Measurements from ENCODE around the gene INSIG2.

The INSIG2 gene

DNA sequence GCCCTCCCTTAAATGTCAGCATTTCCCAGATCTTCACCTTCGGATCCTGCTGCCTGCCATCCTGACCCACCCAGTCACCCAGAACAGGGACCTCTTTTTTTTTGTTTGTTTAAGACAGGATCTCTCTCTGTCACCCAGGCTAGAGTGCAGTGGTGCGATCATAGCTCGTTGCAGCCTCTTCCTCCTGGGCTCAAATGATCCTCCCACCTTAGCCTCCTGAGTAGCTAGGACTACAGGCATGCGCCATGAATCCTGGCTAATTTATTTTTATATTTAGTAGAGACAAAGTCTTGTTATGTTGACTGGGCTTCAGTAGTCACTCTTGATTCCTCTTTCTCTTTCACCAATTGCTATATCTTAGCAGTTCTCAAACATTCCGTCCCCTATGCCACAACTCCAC, 39.0 kb downstream of the INSIG2 start:
- no peak for DNase-seq (ENCODE audit: low read depth in 2 of 2)

DNA sequence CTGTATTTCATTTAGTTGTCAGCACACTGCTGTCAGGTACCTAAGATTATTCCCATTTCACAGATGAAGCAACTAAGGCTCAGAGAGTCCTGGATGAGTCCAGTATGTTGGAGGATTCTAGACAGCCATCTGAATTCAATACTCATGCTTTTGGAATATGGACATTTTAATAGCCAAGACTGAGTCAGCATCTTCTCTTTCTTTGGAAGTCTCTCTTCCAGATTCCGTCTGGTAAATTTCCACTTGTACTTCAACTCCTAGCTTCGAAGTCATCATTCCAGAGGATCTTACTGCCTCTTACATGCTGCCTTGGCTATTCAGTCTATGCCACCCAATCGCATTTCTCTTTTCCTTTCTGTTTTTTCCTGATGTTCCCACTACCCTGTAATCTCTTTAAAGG, 40.6 kb downstream of the INSIG2 start:
- DNase-seq (ENCODE audit: low read depth in 2 of 2) = no peak

DNA sequence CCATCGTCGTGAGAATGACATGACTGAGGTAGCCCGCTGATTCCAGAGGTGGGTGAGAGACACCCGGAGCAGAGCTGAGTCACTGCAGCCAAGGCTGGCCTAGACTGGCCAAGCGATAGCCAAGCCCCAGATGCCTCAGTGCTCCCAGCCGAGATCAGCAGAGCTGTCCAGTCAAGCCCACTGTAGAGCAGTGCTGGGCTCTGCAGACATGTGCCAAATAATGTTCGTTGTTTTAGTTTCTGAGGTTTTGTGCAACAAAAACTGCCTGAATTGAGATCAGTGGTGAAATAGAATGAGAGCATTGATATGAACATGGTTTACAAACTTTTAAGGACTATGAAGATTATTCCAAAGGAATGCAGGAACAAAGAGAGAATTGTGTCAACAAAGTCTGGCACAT, 42.1 kb downstream of the INSIG2 start:
- DNase-seq (ENCODE audit: low read depth in 2 of 2) = no peak

DNA sequence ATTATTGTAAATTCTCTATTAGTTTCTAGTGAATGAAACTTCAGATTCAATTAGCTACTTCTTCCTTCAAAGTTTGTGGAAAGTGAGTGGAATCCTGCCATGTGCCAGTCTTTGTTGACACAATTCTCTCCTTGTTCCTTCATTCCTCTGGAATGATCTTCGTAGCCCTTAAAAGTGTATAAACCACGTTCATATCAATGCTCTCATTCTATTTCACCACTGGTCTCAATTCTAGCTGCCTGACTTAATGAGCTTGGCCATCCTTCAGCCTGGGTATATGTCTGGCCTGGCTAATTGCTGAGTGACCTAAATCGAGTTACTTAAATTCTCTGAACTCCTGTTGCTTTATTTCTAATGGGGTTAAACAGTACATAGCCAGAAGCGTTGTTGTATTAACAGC, 43.5 kb downstream of the INSIG2 start:
- DNase-seq (ENCODE audit: low read depth in 2 of 2) = no peak

DNA sequence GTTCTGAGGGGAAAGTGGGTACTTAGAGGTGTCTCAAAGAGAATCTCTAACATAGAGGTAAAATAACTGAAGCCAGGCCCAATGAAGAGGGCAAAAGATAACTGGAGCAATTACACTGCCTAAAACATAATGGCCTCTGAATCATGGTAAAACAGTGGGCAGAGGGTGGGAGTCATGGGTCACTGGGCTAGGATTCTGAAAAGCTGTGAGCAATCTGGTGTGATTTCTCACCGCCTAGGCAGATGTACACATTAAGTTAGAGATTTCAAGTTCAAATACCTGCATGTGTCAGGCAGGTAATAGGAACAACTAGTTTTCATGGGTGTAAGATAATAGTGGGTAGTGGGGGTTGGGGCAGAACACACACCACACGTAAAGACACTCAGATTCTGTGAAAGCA, 45.6 kb downstream of the INSIG2 start:
- DNase-seq (ENCODE audit: low read depth in 2 of 2) = no peak

DNA sequence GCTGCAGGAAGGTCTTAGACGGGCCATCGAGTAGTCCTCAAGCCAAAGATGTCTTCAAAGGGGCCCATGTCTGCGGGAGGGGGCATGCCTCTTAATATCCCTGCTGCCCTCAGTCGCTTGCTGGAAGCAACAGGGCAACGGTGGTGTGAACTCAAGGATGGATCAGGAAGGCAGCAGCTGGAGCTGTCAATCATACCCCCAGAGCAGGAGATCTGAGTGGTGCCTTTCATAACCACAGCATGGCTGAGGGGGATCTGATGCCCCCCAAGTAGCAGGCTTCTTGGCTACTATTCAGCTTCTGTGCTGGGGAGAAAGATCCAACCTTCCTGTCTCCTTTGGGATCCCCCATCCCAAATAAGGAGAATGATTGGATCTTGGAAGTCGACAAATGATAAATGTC, 46.4 kb downstream of the INSIG2 start:
- DNase-seq (ENCODE audit: low read depth in 2 of 2) = no peak

DNA sequence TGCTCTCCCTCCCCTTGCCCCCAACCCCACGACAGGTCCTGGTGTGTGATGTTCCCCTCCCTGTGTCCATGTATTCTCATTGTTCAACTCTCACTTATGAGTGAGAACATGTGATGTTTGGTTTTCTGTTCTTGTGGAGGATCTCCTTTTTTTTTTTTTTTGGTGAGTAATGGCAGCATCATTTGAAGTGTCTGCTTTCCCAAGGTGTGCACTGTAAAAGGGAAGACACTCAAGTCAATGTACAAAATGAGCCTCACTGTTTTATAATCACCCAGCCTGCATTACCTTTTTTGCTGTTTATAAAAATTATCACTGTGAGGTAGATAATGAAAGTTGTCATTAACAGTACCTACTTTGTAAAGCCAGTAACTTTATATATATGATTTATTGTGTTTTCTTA, 56.9 kb downstream of the INSIG2 start:
- DNase-seq (ENCODE audit: low read depth in 2 of 2) = no peak

DNA sequence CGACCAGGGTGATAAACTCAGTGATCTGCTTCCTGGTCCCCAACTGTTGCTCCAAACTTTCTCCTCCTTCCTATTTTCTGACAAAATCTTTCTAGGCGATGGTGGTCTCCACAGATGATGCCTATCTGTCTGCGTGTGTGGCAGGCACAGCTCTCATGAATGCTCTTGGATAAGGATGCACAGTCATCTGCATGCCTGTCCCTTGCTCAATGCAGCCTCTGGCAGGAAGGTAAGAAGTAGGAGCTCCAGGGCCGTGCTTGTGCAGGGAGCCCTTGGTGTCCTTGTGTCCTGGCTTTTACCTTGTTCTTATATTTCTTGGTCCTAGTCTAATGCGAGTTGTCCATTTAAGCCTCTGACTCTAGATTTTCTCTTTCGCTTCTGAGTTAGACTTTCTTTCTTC, 57.5 kb downstream of the INSIG2 start:
- no peak for DNase-seq (ENCODE audit: low read depth in 2 of 2)

DNA sequence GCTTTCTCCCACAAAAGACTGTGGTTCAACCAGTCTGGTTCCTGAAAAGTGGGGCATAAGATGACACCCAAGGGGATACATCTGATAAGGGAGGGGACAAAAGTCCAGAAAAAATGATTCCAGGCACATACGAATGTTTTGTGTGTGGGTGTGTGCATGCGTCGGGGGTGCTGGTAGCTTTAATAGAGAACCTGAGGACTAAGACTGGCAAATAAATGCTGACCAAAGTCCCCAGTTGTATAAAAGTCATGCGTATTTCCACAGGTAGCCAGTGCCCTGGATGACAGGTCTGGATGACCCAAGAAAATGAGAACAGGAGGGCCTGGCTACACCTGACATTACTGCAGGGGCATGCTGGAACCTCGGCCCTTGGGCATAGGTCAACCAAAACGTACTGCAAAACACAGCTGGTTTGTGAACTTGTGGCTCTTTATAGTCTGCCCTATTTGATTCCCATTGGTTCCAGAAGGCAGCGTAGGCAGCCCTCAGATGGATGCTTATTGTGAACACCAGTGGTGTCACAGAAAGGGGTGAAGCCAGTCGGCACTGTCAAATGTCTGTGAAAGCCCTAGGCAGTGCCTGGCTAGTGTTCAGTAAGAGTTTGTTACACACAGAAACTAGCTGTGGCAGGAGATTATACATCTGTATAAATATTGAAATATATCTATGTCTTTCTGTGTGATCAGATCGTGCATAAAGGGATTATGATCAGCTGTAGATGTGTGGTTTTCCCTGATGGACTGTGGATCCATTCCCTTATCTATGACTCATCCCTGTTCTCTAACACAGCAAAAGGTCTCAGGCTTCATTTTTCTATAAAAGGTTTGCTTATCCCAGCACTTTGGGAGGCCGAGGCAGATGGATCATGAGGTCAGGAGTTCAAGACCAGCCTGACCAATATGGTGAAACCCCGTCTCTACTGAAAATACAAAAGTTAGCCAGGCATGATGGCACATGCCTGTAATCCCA, 58.3 kb downstream of the INSIG2 start:
- no peak for DNase-seq (ENCODE audit: low read depth in 2 of 2)

DNA sequence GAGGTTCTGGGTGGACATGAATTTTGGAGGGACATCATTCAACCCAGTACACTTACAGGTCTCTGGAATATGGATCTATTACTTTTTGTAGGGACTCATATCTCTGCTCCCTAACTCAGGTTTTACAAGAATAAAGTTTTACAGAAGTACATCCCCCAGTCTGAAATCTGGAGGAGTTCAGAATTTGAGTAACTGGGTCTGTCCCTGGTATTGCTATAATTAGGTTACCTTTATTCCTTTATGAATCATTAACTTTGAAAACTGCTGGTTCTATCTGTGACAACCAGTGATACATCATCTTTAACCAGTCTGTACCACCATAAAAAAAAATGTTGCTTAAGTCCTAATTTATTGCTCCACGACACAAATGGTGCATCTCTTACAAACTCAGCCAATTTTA, 59.9 kb downstream of the INSIG2 start:
- no peak for DNase-seq (ENCODE audit: low read depth in 2 of 2)

DNA sequence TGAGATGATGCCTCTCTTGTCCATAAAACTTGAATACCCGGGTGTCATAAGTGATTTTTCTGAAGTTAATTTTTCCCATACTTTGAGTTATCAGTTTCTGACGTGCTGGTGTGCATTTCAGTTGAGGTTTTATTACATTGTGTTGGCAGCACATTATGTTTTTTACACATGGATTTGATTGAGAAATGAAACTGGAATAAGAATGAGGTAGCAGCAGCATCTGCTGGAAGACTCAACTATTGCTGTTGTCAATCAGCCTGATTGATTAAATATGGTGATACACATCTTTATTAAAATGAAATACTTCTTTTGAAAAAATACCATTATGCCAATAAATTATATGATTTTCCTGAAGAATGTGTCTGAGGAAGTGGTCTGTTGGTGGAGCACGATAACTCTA, 60.5 kb downstream of the INSIG2 start:
- no peak for DNase-seq (ENCODE audit: low read depth in 2 of 2)

DNA sequence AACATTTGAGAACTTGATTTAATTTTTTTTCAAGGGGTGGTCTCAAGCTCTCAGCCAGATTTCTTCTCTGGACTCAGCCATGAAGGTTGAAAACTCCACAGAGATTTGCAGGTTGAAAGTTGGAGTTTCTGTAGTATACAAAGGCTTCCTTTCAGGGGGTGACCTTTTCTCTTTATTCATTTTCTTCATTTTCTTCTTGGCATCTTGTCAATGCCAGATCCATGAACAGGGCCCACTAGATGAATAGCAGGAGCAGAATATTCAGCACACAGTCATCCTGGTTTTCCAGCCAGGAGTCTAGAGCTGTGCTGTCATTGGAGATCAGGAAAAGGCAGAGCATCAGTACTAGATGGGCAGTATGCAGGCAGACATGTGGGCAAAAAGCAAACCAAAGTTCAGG, 62.0 kb downstream of the INSIG2 start:
- no peak for DNase-seq (ENCODE audit: low read depth in 2 of 2)

DNA sequence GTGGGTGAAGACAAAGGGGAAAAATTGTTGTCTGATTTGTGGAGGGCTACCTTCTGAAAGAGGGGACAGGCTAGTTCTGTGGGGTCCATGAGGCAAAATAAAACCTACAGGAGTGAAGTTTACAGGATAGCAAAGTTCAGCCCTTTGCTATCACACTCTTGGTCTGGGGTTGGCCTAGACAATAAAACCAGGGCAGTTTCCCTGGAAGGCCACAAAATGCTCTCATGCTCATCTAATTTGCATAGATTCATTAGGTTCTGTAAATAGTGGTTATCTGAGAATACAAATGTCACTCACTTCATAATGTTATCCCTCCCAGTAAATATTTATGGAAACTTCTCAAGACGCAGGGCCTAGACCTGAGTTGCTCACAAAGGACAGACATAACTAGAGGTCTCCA, 63.6 kb downstream of the INSIG2 start:
- no peak for DNase-seq (ENCODE audit: low read depth in 2 of 2)

DNA sequence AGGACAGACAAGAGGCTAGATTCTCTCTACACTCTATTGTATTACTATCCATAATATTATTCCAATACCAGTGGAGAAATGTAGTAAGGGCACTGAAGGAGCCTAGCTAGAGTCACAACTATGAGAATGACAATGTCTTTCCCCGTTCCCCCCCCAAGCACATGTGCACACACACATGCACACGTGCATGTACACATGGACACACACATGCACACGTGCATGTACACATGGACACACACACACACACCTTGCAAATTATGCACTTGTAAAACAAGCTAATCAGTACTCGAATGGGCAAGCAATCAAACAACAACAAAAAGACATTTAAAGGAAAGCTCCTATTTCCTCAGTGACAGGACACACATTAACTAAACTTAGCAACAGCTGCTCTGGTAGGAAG, 65.2 kb downstream of the INSIG2 start:
- no peak for DNase-seq (ENCODE audit: low read depth in 2 of 2)

DNA sequence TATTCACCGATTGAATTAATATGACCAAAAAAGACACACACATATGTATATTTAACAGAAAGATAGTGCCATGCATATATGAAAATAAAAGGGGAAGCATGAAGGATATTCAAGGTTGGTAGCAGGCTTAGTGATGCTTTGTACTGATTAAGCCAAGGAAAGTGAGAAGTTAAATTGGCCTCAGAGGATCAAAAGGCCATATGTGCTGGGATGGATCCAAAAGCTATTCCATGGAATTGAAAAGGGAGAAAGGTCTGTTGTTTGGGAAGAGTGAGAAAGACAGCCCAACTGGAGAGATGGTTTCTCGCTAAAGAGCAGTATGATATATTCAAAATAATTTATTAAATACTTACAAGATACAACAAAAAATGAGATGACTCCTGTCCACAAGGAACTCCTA, 65.9 kb downstream of the INSIG2 start:
- no peak for DNase-seq (ENCODE audit: low read depth in 2 of 2)

All from stimulated activated CD4-positive, alpha-beta T cell treated with anti-CD3 and anti-CD28 coated beads, Interleukin-1b, Interleukin-23, amount 100 ng/mL, for 4 hours (primary cell).